H1 (cell line): ENCODE results near the gene TGFB1I1. TPM values are rescaled to one million over a fixed set of nuclear protein-coding genes. Genes with fewer than 3 reads are reported as not detected.

Experiments
- CTCF ChIA-PET: fragments of 300-600 bp; sonication (Branson Sonifier 250); formaldehyde crosslinking; loops from one replicate; lab custom pipeline; 2021; ENCODE audit not compliant: partially characterized antibody; lab: Charles Lee
- POLR2A ChIA-PET: fragments of 300-600 bp; sonication (Branson Sonifier 250); formaldehyde crosslinking; loops from one replicate; lab custom pipeline; 2021; ENCODE audit warnings: inconsistent platforms; ENCODE audit not compliant: partially characterized antibody; lab: Charles Lee
- DNase-seq, 2 experiments: peaks; one replicate each; pipeline versions ENCODE4 v3.0.0 to v3.0.0-alpha.2; 2010 to 2022; ENCODE audit warnings: low spot score in 2 of 2, low read depth in 1 of 2, mixed read lengths in 1 of 2
- FAIRE-seq: peaks from 2 replicates; lab custom pipeline; 2011; peaks lifted over from hg19 to GRCh38; lab: Jason Lieb, UNC
- H2AFZ ChIP-seq: 2 replicates; pipeline ENCODE4 v1.8.1; 2012; ENCODE audit warnings: low read length, inconsistent platforms
- H2AK5ac ChIP-seq: 2 replicates; pipeline ENCODE4 v1.6.1; 2013; ENCODE audit warnings: low read depth, low read length
- H2BK120ac ChIP-seq: replicated peaks from 2 replicates; pipeline ENCODE3; 2013; ENCODE audit warnings: low read depth, low read length, inconsistent platforms
- H2BK12ac ChIP-seq: 2 replicates; pipeline ENCODE4 v1.6.1; 2013; ENCODE audit warnings: low read depth, low read length
- H2BK15ac ChIP-seq: 2 replicates; pipeline ENCODE4 v1.6.1; 2013; ENCODE audit warnings: low read length
- H2BK20ac ChIP-seq: 2 replicates; pipeline ENCODE4 v1.6.1; 2013; ENCODE audit warnings: low read length
- H2BK5ac ChIP-seq: 2 replicates; pipeline ENCODE4 v1.6.1; 2013; ENCODE audit warnings: low read depth, low read length
- H3K14ac ChIP-seq: 2 replicates; pipeline ENCODE4 v1.6.1; 2013; ENCODE audit warnings: inconsistent platforms; ENCODE audit not compliant: insufficient read length
- H3K18ac ChIP-seq: 2 replicates; pipeline ENCODE4 v1.6.1; 2013; ENCODE audit warnings: low read length; ENCODE audit errors: extremely low read depth
- H3K23ac ChIP-seq: 2 replicates; pipeline ENCODE4 v1.6.1; 2013; ENCODE audit warnings: inconsistent platforms; ENCODE audit not compliant: insufficient read length
- H3K23me2 ChIP-seq: 2 replicates; pipeline ENCODE4 v1.6.1; 2013; ENCODE audit warnings: low read depth, low read length
- H3K27ac ChIP-seq: 2 replicates; pipeline ENCODE4 v1.6.1; 2011; ENCODE audit warnings: low read depth, low read length, inconsistent platforms
- H3K27me3 ChIP-seq, 4 experiments: replicated peaks in 1 of 4; 1 replicate in 1 of 4; 2 replicates in 3 of 4; pipeline versions ENCODE4 v1.6.1 to v1.8.1; 2011 to 2013; ENCODE audit warnings: low read length in 3 of 4, mild to moderate bottlenecking in 3 of 4, inconsistent platforms in 2 of 4, mixed read lengths in 2 of 4, moderate library complexity in 1 of 4; ENCODE audit not compliant: control insufficient read depth in 3 of 4, insufficient read depth in 3 of 4; ENCODE audit errors: extremely low read depth in 1 of 4
- H3K36me3 ChIP-seq, 4 experiments: 2 replicates each; pipeline versions ENCODE4 v1.6.1 to v1.8.1; 2011 to 2013; ENCODE audit warnings: mild to moderate bottlenecking in 4 of 4, low read length in 3 of 4, moderate library complexity in 2 of 4, control low read depth in 1 of 4, inconsistent platforms in 1 of 4; ENCODE audit not compliant: insufficient read depth in 4 of 4, control insufficient read depth in 2 of 4
- H3K4ac ChIP-seq: replicated peaks from 2 replicates; pipeline ENCODE3; 2013; ENCODE audit warnings: low read length, low read depth, mixed read lengths, inconsistent platforms; ENCODE audit not compliant: insufficient read length
- H3K4me1 ChIP-seq, 4 experiments: replicated peaks in 1 of 4; 1 replicate in 1 of 4; 2 replicates in 3 of 4; pipeline versions ENCODE4 v1.6.1 to v1.8.1; 2011 to 2013; ENCODE audit warnings: low read length in 3 of 4, inconsistent platforms in 2 of 4, mixed read lengths in 1 of 4; ENCODE audit not compliant: insufficient read depth in 4 of 4, control insufficient read depth in 3 of 4
- H3K4me2 ChIP-seq, 2 experiments: 2 replicates each; pipeline versions ENCODE4 v1.6.1 to v1.8.1; 2011 to 2013; ENCODE audit warnings: low read depth in 2 of 2, low read length in 2 of 2, control low read depth in 1 of 2, inconsistent platforms in 1 of 2, mild to moderate bottlenecking in 1 of 2; ENCODE audit not compliant: insufficient read depth in 1 of 2
- H3K4me3 ChIP-seq, 4 experiments: fragments of 200-600, 300-600 bp in 1 of 4; sonication (generic), shearing (Covaris generic), sonication (Bioruptor Twin) in 1 of 4; 2 replicates each; pipeline versions ENCODE4 v1.5.1 to v1.8.1; 2011 to 2016; ENCODE audit warnings: low read length in 4 of 4, low read depth in 3 of 4, control low read depth in 2 of 4, inconsistent platforms in 2 of 4, mild to moderate bottlenecking in 2 of 4, mixed read lengths in 1 of 4, moderate library complexity in 1 of 4; ENCODE audit not compliant: insufficient read depth in 2 of 4; ENCODE audit errors: extremely low read depth in 1 of 4
- H3K56ac ChIP-seq: replicated peaks from 2 replicates; pipeline ENCODE3; 2013; ENCODE audit warnings: low read depth, mild to moderate bottlenecking, mixed read lengths, low read length, inconsistent platforms; ENCODE audit not compliant: insufficient read length
- H3K79me1 ChIP-seq: 2 replicates; pipeline ENCODE4 v1.6.1; 2013; ENCODE audit warnings: low read depth, low read length, control low read depth
- H3K79me2 ChIP-seq, 2 experiments: 2 replicates each; pipeline versions ENCODE4 v1.6.1 to v1.8.1; 2012 to 2013; ENCODE audit warnings: low read length in 2 of 2, mild to moderate bottlenecking in 2 of 2, inconsistent platforms in 1 of 2; ENCODE audit not compliant: insufficient read depth in 2 of 2, control insufficient read depth in 1 of 2
- H3K9ac ChIP-seq, 4 experiments: replicated peaks in 1 of 4; 1 replicate in 1 of 4; 2 replicates in 3 of 4; pipeline versions ENCODE4 v1.6.1 to v1.8.1; 2011 to 2013; ENCODE audit warnings: low read depth in 3 of 4, low read length in 3 of 4, control low read depth in 2 of 4, mild to moderate bottlenecking in 2 of 4, moderate library complexity in 2 of 4, inconsistent platforms in 1 of 4; ENCODE audit errors: extremely low read depth in 1 of 4
- H3K9me3 ChIP-seq, 2 experiments: 2 replicates each; pipeline versions ENCODE4 v1.6.1 to v1.8.1; 2012 to 2013; ENCODE audit warnings: mild to moderate bottlenecking in 2 of 2, moderate library complexity in 2 of 2, control low read depth in 1 of 2, inconsistent platforms in 1 of 2, low read depth in 1 of 2, low read length in 1 of 2, mixed read lengths in 1 of 2; ENCODE audit not compliant: insufficient read depth in 2 of 2
- H4K20me1 ChIP-seq, 2 experiments: replicated peaks in 1 of 2; 2 replicates each; pipeline versions ENCODE3 to v1.8.1; 2011 to 2013; ENCODE audit warnings: inconsistent platforms in 2 of 2, low read length in 2 of 2, mild to moderate bottlenecking in 1 of 2; ENCODE audit not compliant: insufficient read depth in 2 of 2, control insufficient read depth in 1 of 2
- H4K5ac ChIP-seq: 2 replicates; pipeline ENCODE4 v1.6.1; 2013; ENCODE audit warnings: low read length, low read depth, mixed read lengths, inconsistent platforms; ENCODE audit not compliant: insufficient read length
- H4K8ac ChIP-seq: 2 replicates; pipeline ENCODE4 v1.8.0; 2013; ENCODE audit warnings: mild to moderate bottlenecking, moderate library complexity, low read length, inconsistent platforms; ENCODE audit not compliant: insufficient read depth; ENCODE audit errors: extremely low read depth
- H4K91ac ChIP-seq: replicated peaks from 2 replicates; pipeline ENCODE3; 2013; ENCODE audit warnings: low read length, mixed read lengths, inconsistent platforms; ENCODE audit not compliant: insufficient read length
- ATF2 ChIP-seq: IDR thresholded peaks from 2 replicates; pipeline ENCODE4 v1.6.1; 2012; ENCODE audit warnings: low read length, inconsistent platforms
- BRCA1 ChIP-seq: IDR thresholded peaks from 2 replicates; pipeline ENCODE4 v1.6.1; 2012; ENCODE audit warnings: low read depth, low read length, improper control_type of control experiment
- CTCF ChIP-seq, 3 experiments: IDR thresholded peaks; 1 replicate in 2 of 3; 2 replicates in 1 of 3; pipeline versions ENCODE4 v1.5.1 to v1.6.1; 2011; ENCODE audit warnings: low read length in 3 of 3, mild to moderate bottlenecking in 3 of 3, inconsistent platforms in 2 of 3, low read depth in 1 of 3, moderate library complexity in 1 of 3; ENCODE audit not compliant: insufficient read depth in 1 of 3; ENCODE audit errors: control extremely low read depth in 1 of 3
- E2F6 ChIP-seq: IDR thresholded peaks from 2 replicates; pipeline ENCODE4 v1.6.1; 2012; ENCODE audit warnings: inconsistent platforms
- PHF8 ChIP-seq: fragments of 200-600 bp; sonication (generic); conservative IDR thresholded peaks from 2 replicates; pipeline ENCODE4 v1.7.1; 2012; ENCODE audit warnings: low read depth, mild to moderate bottlenecking, inconsistent platforms, low read length, moderate library complexity
- POU5F1 ChIP-seq: IDR thresholded peaks from 2 replicates; pipeline ENCODE4 v1.6.1; 2011; ENCODE audit warnings: low read depth, mild to moderate bottlenecking, low read length, moderate library complexity
- RFX5 ChIP-seq: IDR thresholded peaks from 2 replicates; pipeline ENCODE4 v1.6.1; 2011; ENCODE audit warnings: low read depth, low read length, improper control_type of control experiment, borderline replicate concordance
- RXRA ChIP-seq: IDR thresholded peaks from 2 replicates; pipeline ENCODE4 v1.6.1; 2011; ENCODE audit warnings: low read depth, mild to moderate bottlenecking, low read length, moderate library complexity; ENCODE audit not compliant: insufficient read depth
- TCF12 ChIP-seq: IDR thresholded peaks from 2 replicates; pipeline ENCODE4 v1.6.1; 2011; ENCODE audit warnings: low read depth, mild to moderate bottlenecking, low read length
- whole genome bisulfite sequencing, 2 experiments: shearing (Covaris generic) in 1 of 2; methylation state at CpG; one replicate each; pipeline versions ENCODE4 v1.1.6 to v1.1.7; 2013 to 2015; ENCODE audit warnings: low lambda C conversion rate in 2 of 2, mixed read lengths in 2 of 2, inconsistent platforms in 1 of 2, low coverage in 1 of 2, missing lambda C conversion rate in 1 of 2; ENCODE audit not compliant: insufficient replicate concordance in 2 of 2, insufficient coverage in 1 of 2, insufficient read length in 1 of 2; ENCODE audit errors: extremely low coverage in 1 of 2, missing lambda C conversion rate in 1 of 2; 5-methylcytosine and 5-hydroxymethylcytosine counted together
- polyA plus RNA-seq, 7 experiments: library from polyadenylated mRNA; depleted of rRNA in 3 of 7; stranded (reverse) in 5 of 7; unstranded in 2 of 7; fragments of >200 nt in 5 of 7; fragments of 200-250 nt in 2 of 7; gene quantifications; 1 replicate in 5 of 7; 2 replicates in 1 of 7; 4 replicates in 1 of 7; pipeline versions ENCODE4 v1.2.1 to v1.2.3, GENCODE V29; 2011 to 2013; ENCODE audit warnings: missing spikeins in 2 of 7, mixed read lengths in 2 of 7
- total RNA-seq: library from RNA; stranded (reverse); fragmentation: NEBNext Ultra II Directional; extraction: Animal tissue kit (Norgen Biotek cat#: 25700); gene quantifications from 2 replicates; pipeline ENCODE4 v1.2.1, GENCODE V29; 2021

TGFB1I1 gene
- total and polyA plus RNA-seq, 2 of the 8 experiments (the other 6 are each of a cell fraction or from before 2014, with no cell fraction given), result 5.6 to 5.8 TPM

- WGBS, 2 experiments, result 86% methylated on average over 4 of the region's 4 CpGs; no CpG with 5 or more reads in 1 of the 2 experiments
- ChIA-PET POLR2A (no interaction called here), CTCF (no interaction called here)
- no peak overlapping the region for H3K9ac ChIP-seq
- peaks cover 0 to 6% of the 10 kb centered on the region in 2 experiments; a peak in 1 of 4 replicates for H3K79me2 ChIP-seq
- peaks cover 4% of the 10 kb centered on the region; the same call in 1 of the 2 replicates for H3K23me2 ChIP-seq
- H2BK120ac ChIP-seq, result no peak overlapping the region
- peaks cover 0 to 1% (median 0%) of the 10 kb centered on the region in 4 experiments; a peak in 1 of 8 replicates for H3K36me3 ChIP-seq
- no peak overlapping the region for H3K56ac ChIP-seq
- no peak overlapping the region for H4K5ac ChIP-seq
- H4K8ac ChIP-seq, result no peak overlapping the region
- H3K4me1 ChIP-seq, result peaks cover 2 to 10% (median 9%) of the 10 kb centered on the region in 4 experiments
- no peaks in the 10 kb centered on the region for H3K27me3 ChIP-seq
- H3K14ac ChIP-seq, result no peak overlapping the region
- DNase-seq, result no peak
- H4K91ac ChIP-seq, result no peak overlapping the region
- H2AFZ ChIP-seq, result no peak overlapping the region
- no peak overlapping the region for H2BK5ac ChIP-seq
- no peak overlapping the region for H3K4me2 ChIP-seq
- H3K18ac ChIP-seq, result no peak overlapping the region
- H3K4me3 ChIP-seq, result no peak overlapping the region
- 0 out of 2 replicates have a peak, but pooled peaks cover 2% of the 10 kb centered on the region for H3K79me1 ChIP-seq
- no peak overlapping the region for H2AK5ac ChIP-seq
- FAIRE-seq, result no peak
- H3K4ac ChIP-seq, result no peak overlapping the region
- no peaks in the 10 kb centered on the region for H3K9me3 ChIP-seq
- no peak overlapping the region for H2BK12ac ChIP-seq
- H2BK20ac ChIP-seq, result no peak overlapping the region
- H3K23ac ChIP-seq, result no peak overlapping the region
- no peak overlapping the region for H2BK15ac ChIP-seq
- H4K20me1 ChIP-seq, result no peaks in the 10 kb centered on the region
- no peak overlapping the region for H3K27ac ChIP-seq
- TF ChIP-seq TCF12, result no peak
- TF ChIP-seq RXRA, result no peak
- no peak for TF ChIP-seq E2F6
- no peak for TF ChIP-seq PHF8
- TF ChIP-seq BRCA1, result no peak
- TF ChIP-seq POU5F1, result no peak
- TF ChIP-seq RFX5, result no peak
- no peak for TF ChIP-seq ATF2
- TF ChIP-seq CTCF (IDR thresholded peaks at IDR 0.05; ENCODE audit: control extremely low read depth in 1 of 3, insufficient read depth in 1 of 3, low read depth in 1 of 3, low read length in 3 of 3), result no peak
These were observed 33.5 kb downstream of the TGFB1I1 start for GRCh38 chr16:31505483-31505882.
